ENCODE measurements around the gene SLC6A6.

Gene SLC6A6

GRCh38 chr3:14491396-14492190 lies 89.2 kb downstream of the SLC6A6 start:
- no peak for DNase-seq

GRCh38 chr3:14492948-14493881 lies 90.8 kb downstream of the SLC6A6 start:
- H2BK12ac ChIP-seq (ENCODE audit: low read length in 2 of 2), result no peak overlapping the region
- peaks cover 4 to 12% of the 10 kb centered on the region in 2 experiments for H3K27me3 ChIP-seq (ENCODE audit: control insufficient read depth in 1 of 2, insufficient read depth in 1 of 2, low read length in 2 of 2)
- H4K91ac ChIP-seq (ENCODE audit: low read length), result no peak overlapping the region
- H2BK15ac ChIP-seq (ENCODE audit: low read depth, poor library complexity, severe bottlenecking), result no peak overlapping the region
- H3K4me1 ChIP-seq (ENCODE audit: control insufficient read depth, insufficient read depth, low read depth, low read length), result peaks cover 9% of the 10 kb centered on the region
- H3K27ac ChIP-seq (ENCODE audit: low read length, poor library complexity, severe bottlenecking), result no peak overlapping the region
- H3K9ac ChIP-seq (ENCODE audit: low read length), result no peak overlapping the region
- no peak overlapping the region for H2AK5ac ChIP-seq (ENCODE audit: low read length, severe bottlenecking)
- H3K36me3 ChIP-seq (ENCODE audit: control insufficient read depth in 1 of 2, insufficient read depth in 2 of 2, low read depth in 1 of 2, low read length in 2 of 2), result peaks cover 11 to 40% of the 10 kb centered on the region in 2 experiments
- H3K79me1 ChIP-seq (replicated peaks; ENCODE audit: low read length, poor library complexity, severe bottlenecking), result no peaks in the 10 kb centered on the region
- H3K14ac ChIP-seq (ENCODE audit: low read length in 2 of 2), result no peak overlapping the region
- no peak overlapping the region for H3K18ac ChIP-seq (ENCODE audit: low read depth in 1 of 2, low read length in 2 of 2)
- no peak overlapping the region for H4K8ac ChIP-seq (ENCODE audit: low read length)
- WGBS, result 93% methylated on average over 30 of the region's 31 CpGs
- no peak overlapping the region for H3K4me2 ChIP-seq (ENCODE audit: low read length, poor library complexity, severe bottlenecking)
- DNase-seq, result no peak
- H3K4ac ChIP-seq (ENCODE audit: low read depth in 1 of 2, low read length in 2 of 2), result no peak overlapping the region
- H3K9me3 ChIP-seq (ENCODE audit: control insufficient read depth, low read length), result no peaks in the 10 kb centered on the region
- H3K4me3 ChIP-seq (ENCODE audit: insufficient read depth in 1 of 2, low read depth in 1 of 2, low read length in 2 of 2), result no peak overlapping the region
- no peak overlapping the region for H2AFZ ChIP-seq (ENCODE audit: low read depth, low read length)
- H2BK120ac ChIP-seq (ENCODE audit: low read depth, low read length), result no peak overlapping the region
- no peak overlapping the region for H2BK5ac ChIP-seq (ENCODE audit: low read depth, low read length, poor library complexity, severe bottlenecking)
- no peak overlapping the region for H3K23ac ChIP-seq (ENCODE audit: low read length in 2 of 2)

More at GRCh38 chr3:14491396-14492190, 89.2 kb downstream of the SLC6A6 start:
- 95% methylated on average over 17 of the region's 17 CpGs for WGBS
- Histone ChIP-seq H3K4me2 (ENCODE audit: low read length, poor library complexity, severe bottlenecking) (no peak overlapping the region), H2BK15ac (ENCODE audit: low read depth, poor library complexity, severe bottlenecking) (no peak overlapping the region), H3K4me1 (ENCODE audit: control insufficient read depth, insufficient read depth, low read depth, low read length) (peaks cover 11% of the 10 kb centered on the region), H2BK12ac (ENCODE audit: low read length in 2 of 2) (no peak overlapping the region), H3K27me3 (ENCODE audit: control insufficient read depth in 1 of 2, insufficient read depth in 1 of 2, low read length in 2 of 2) (peaks cover 0 to 4% of the 10 kb centered on the region in 2 experiments), H3K4me3 (ENCODE audit: insufficient read depth in 1 of 2, low read depth in 1 of 2, low read length in 2 of 2) (no peak overlapping the region), H3K9me3 (ENCODE audit: control insufficient read depth, low read length) (no peaks in the 10 kb centered on the region), H4K8ac (ENCODE audit: low read length) (no peak overlapping the region), H3K23ac (ENCODE audit: low read length in 2 of 2) (no peak overlapping the region), H2BK120ac (ENCODE audit: low read depth, low read length) (no peak overlapping the region), H3K27ac (ENCODE audit: low read length, poor library complexity, severe bottlenecking) (no peak overlapping the region), H2AFZ (ENCODE audit: low read depth, low read length) (no peak overlapping the region), H3K18ac (ENCODE audit: low read depth in 1 of 2, low read length in 2 of 2) (no peak overlapping the region), H4K91ac (ENCODE audit: low read length) (no peak overlapping the region), H3K9ac (ENCODE audit: low read length) (no peak overlapping the region), H3K14ac (ENCODE audit: low read length in 2 of 2) (no peak overlapping the region), H2AK5ac (ENCODE audit: low read length, severe bottlenecking) (no peak overlapping the region), H2BK5ac (ENCODE audit: low read depth, low read length, poor library complexity, severe bottlenecking) (no peak overlapping the region), H3K4ac (ENCODE audit: low read depth in 1 of 2, low read length in 2 of 2) (no peak overlapping the region), H3K36me3 (ENCODE audit: control insufficient read depth in 1 of 2, insufficient read depth in 2 of 2, low read depth in 1 of 2, low read length in 2 of 2) (peaks cover 25 to 55% of the 10 kb centered on the region in 2 experiments), H3K79me1 (replicated peaks; ENCODE audit: low read length, poor library complexity, severe bottlenecking) (no peaks in the 10 kb centered on the region)

GRCh38 chr3:14494279-14494972 lies 92.0 kb downstream of the SLC6A6 start:
- Histone ChIP-seq H2AFZ (ENCODE audit: low read depth, low read length) (no peak overlapping the region), H2BK5ac (ENCODE audit: low read depth, low read length, poor library complexity, severe bottlenecking) (no peak overlapping the region), H2BK120ac (ENCODE audit: low read depth, low read length) (no peak overlapping the region), H3K23ac (ENCODE audit: low read length in 2 of 2) (no peak overlapping the region), H3K9ac (ENCODE audit: low read length) (no peak overlapping the region), H3K14ac (ENCODE audit: low read length in 2 of 2) (no peak overlapping the region), H3K4me2 (ENCODE audit: low read length, poor library complexity, severe bottlenecking) (no peak overlapping the region), H2BK12ac (ENCODE audit: low read length in 2 of 2) (no peak overlapping the region), H3K79me1 (replicated peaks; ENCODE audit: low read length, poor library complexity, severe bottlenecking) (no peaks in the 10 kb centered on the region), H3K4ac (ENCODE audit: low read depth in 1 of 2, low read length in 2 of 2) (no peak overlapping the region), H4K8ac (ENCODE audit: low read length) (no peak overlapping the region), H2BK15ac (ENCODE audit: low read depth, poor library complexity, severe bottlenecking) (no peak overlapping the region), H3K18ac (ENCODE audit: low read depth in 1 of 2, low read length in 2 of 2) (no peak overlapping the region), H2AK5ac (ENCODE audit: low read length, severe bottlenecking) (no peak overlapping the region), H4K91ac (ENCODE audit: low read length) (no peak overlapping the region), H3K4me3 (ENCODE audit: insufficient read depth in 1 of 2, low read depth in 1 of 2, low read length in 2 of 2) (no peak overlapping the region), H3K27me3 (ENCODE audit: control insufficient read depth in 1 of 2, insufficient read depth in 1 of 2, low read length in 2 of 2) (peaks cover 4 to 15% of the 10 kb centered on the region in 2 experiments), H3K4me1 (ENCODE audit: control insufficient read depth, insufficient read depth, low read depth, low read length) (peaks cover 5% of the 10 kb centered on the region), H3K36me3 (ENCODE audit: control insufficient read depth in 1 of 2, insufficient read depth in 2 of 2, low read depth in 1 of 2, low read length in 2 of 2) (peaks cover 7 to 34% of the 10 kb centered on the region in 2 experiments), H3K27ac (ENCODE audit: low read length, poor library complexity, severe bottlenecking) (no peak overlapping the region), H3K9me3 (ENCODE audit: control insufficient read depth, low read length) (no peaks in the 10 kb centered on the region)
- 94% methylated on average over 17 of the region's 17 CpGs for WGBS
- no peak for DNase-seq
